Right atrium auricular region (tissue), 2 donors: Measurements from ENCODE around the gene TCFL5. TPM values are rescaled to one million over a fixed set of nuclear protein-coding genes. Genes with fewer than 3 reads are reported as not detected.

ENCODE experiments used
- DNase-seq: peaks from one replicate; pipeline ENCODE4 v3.0.0-alpha.2; 2019; ENCODE audit warnings: low spot score
- H3K27ac ChIP-seq, 2 donors: fragments of 200-600 bp; sonication (generic); 1 replicate in 1 of 2; 2 replicates in 1 of 2; pipeline ENCODE4 v1.5.1; 2016 to 2019
- H3K27me3 ChIP-seq, 2 donors: fragments of 200-600 bp; sonication (generic); one replicate each; pipeline versions ENCODE4 v1.5.1 to v1.6.0; 2017 to 2019
- H3K36me3 ChIP-seq: fragments of 200-600 bp; sonication (generic); one replicate; pipeline ENCODE4 v1.5.1; 2016
- H3K4me1 ChIP-seq, 2 donors: fragments of 200-600 bp; sonication (generic); one replicate each; pipeline versions ENCODE4 v1.5.1 to v1.6.0; 2017 to 2019
- H3K4me3 ChIP-seq, 2 donors: fragments of 200-600 bp; sonication (generic); 1 replicate in 1 of 2; 2 replicates in 1 of 2; pipeline ENCODE4 v1.5.1; 2017 to 2019; ENCODE audit warnings: mild to moderate bottlenecking in 1 of 2, moderate library complexity in 1 of 2
- H3K9me3 ChIP-seq, 2 donors: fragments of 200-600 bp; sonication (generic); one replicate each; pipeline ENCODE4 v1.5.1; 2019
- CTCF ChIP-seq, 2 donors: fragments of 200-600 bp; sonication (generic); IDR thresholded peaks; one replicate each; pipeline ENCODE4 v1.5.1; 2019; ENCODE audit warnings: antibody characterized with exemption in 2 of 2
- total RNA-seq, 2 donors: library from RNA; depleted of rRNA; stranded (reverse); fragments of >200 nt; gene quantifications; one replicate each; pipeline ENCODE4 v1.1.0, GENCODE V29; 2016

Gene TCFL5
- total RNA-seq, 2 donors from 2014 or later: 4.8 to 6.4 TPM

- Histone ChIP-seq H3K4me3 (no peak overlapping the region), H3K9me3 (no peaks in the 10 kb centered on the region), H3K36me3 (peaks cover 59% of the 10 kb centered on the region), H3K27me3 (peaks cover 0 to 4% of the 10 kb centered on the region in 2 donors), H3K4me1 (peaks cover 0 to 32% of the 10 kb centered on the region in 2 donors), H3K27ac (no peak overlapping the region)
- no peak for DNase-seq
- TF ChIP-seq CTCF (IDR thresholded peaks at IDR 0.05): no peak
Measured at GRCh38 chr20:62811720-62812119, 49.9 kb downstream of the TCFL5 start.

- Histone ChIP-seq H3K4me3 (no peak overlapping the region), H3K27me3 (peaks cover 0 to 2% of the 10 kb centered on the region in 2 donors), H3K36me3 (peaks cover 59% of the 10 kb centered on the region), H3K27ac (no peak overlapping the region), H3K9me3 (no peaks in the 10 kb centered on the region), H3K4me1 (peaks cover 0 to 32% of the 10 kb centered on the region in 2 donors)
- no peak for DNase-seq
- TF ChIP-seq CTCF (IDR thresholded peaks at IDR 0.05): no peak
Measured at GRCh38 chr20:62811320-62811719, 50.3 kb downstream of the TCFL5 start.

- Histone ChIP-seq H3K27me3 (no peaks in the 10 kb centered on the region), H3K9me3 (no peaks in the 10 kb centered on the region), H3K27ac (no peak overlapping the region), H3K4me1 (peaks cover 0 to 26% of the 10 kb centered on the region in 2 donors), H3K36me3 (peaks cover 59% of the 10 kb centered on the region), H3K4me3 (no peak overlapping the region)
- TF ChIP-seq CTCF (IDR thresholded peaks at IDR 0.05): no peak
- DNase-seq: no peak
Measured at GRCh38 chr20:62809530-62810428, 51.8 kb downstream of the TCFL5 start.

GRCh38 chr20:62808211-62808865, 53.3 kb downstream of the TCFL5 start:
- H3K27me3 ChIP-seq: no peaks in the 10 kb centered on the region
- H3K9me3 ChIP-seq: no peaks in the 10 kb centered on the region
- DNase-seq: peak; percentile 75
- peaks cover 52% of the 10 kb centered on the region for H3K36me3 ChIP-seq
- peaks cover 0 to 36% of the 10 kb centered on the region in 2 donors for H3K4me1 ChIP-seq
- H3K27ac ChIP-seq: no peak overlapping the region
- TF ChIP-seq CTCF (IDR thresholded peaks at IDR 0.05): peak; percentile 95 to 96
- H3K4me3 ChIP-seq: no peak overlapping the region

DNA sequence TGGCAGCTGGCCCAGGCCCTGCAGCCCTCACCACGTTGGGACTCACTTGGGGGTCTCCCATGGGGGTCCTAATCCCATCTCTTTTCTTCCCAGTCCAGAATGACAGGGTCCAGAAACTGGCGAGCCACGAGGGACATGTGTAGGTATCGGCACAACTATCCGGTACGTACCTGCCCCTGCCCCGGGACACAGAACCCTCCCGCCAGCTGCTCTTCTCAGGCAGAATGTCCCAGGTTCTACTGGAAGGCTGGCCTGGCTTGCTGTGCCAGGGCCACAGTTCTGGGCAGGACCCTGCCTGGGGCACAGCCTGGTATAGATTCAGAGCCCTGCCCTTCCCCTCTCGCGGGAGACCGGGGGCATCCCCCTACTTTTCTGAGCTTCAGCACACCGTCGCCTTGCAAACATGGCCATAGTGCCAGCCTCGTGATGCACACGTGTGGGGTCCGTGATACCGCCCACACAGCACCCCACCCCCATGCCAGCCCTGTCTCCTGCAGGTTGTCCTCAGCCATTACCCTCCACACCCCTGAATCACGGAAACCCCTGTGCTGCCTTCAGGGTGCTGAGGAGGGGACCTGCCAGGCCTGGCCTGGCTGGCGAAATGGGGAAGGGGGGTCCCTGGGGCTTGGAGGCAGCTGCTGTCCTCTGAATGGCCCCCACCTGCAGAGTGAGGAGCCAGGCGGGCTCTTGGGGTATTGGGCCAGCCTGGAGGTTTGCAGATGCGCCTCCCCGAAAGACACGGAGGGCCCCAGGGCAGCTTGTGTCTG, 54.0 kb downstream of the TCFL5 start:
- Histone ChIP-seq H3K27me3 (no peaks in the 10 kb centered on the region), H3K4me1 (peaks cover 0 to 42% of the 10 kb centered on the region in 2 donors), H3K4me3 (no peak overlapping the region), H3K9me3 (no peaks in the 10 kb centered on the region), H3K36me3 (peaks cover 48% of the 10 kb centered on the region), H3K27ac (no peak overlapping the region)
- no peak for DNase-seq
- TF ChIP-seq CTCF (IDR thresholded peaks at IDR 0.05): no peak
